GM19463 (cell line): ENCODE data around the gene AP4S1.
A peak's percentile ranks its signal among the peaks of the same experiment; 100 is the strongest.

Experiments used
- ATAC-seq: cut with Tn5 transposase; IDR thresholded peaks from one replicate; pipeline ENCODE4 v1.9.1; 2021; ENCODE audit warnings: mild to moderate bottlenecking, moderate library complexity; ENCODE audit not compliant: unreplicated experiment

Gene AP4S1

DNA sequence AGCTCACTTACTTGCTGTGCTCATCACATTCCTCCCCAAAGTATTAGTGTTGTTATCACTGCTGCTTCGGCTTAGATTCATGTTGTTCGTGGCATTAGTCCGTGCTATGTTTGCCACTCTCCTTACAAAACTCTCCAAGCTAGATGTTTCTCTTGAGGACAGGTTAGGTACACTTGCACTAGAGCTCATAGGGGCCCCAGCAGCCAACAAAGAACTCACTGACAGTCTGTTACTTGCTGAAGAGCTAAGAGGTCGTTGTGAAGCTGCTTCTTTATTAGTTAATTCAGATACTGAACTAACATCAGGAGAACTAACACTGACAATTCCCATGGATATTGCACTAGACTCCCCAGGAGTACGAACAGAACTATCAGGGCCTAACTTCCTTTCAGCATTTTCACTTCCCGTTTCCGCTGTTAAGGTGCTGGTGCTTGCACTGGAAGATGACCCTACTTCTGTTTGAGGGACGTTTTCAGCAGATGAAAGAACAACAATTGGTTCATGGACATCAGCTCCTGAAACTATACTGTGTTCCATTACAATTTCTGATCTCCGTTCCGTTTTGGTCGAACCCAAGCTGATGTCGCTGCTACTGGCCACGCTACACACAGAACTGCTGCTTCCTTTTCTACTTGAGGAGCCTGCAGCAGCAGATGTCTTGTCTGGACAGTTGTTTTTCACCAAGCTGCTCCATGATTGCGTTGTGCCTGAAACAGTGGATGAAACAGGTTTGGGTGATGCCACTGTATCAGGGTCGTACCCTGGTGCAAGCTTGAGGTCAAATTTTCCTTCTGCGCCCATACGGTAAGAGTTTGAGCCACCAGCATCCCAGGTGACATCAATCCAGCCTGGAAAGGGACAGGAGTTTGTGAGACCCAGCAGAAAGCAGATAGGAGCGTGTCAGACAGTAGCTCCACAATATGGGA, 103.4 kb downstream of the AP4S1 start:
- peak; percentile 51 for ATAC-seq

DNA sequence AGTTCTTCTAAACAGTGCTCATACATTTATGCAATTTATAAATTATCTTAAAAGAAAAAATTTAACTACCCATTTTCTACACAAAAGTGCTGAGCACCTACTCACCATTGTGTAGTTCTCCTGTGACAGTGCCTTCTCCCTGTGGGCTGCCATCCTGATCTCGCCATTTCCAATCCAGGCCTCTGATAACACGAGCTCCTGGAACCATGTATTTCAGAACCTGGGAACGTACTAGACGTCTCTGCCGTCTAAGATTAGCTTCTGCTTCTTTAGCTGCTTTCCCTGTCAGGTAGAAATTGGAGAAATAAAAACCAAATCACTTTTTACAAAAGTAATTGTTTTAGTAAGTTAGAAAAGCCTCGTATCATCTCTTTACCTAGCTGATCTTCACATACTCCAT, 107.7 kb downstream of the AP4S1 start:
- ATAC-seq: no peak

DNA sequence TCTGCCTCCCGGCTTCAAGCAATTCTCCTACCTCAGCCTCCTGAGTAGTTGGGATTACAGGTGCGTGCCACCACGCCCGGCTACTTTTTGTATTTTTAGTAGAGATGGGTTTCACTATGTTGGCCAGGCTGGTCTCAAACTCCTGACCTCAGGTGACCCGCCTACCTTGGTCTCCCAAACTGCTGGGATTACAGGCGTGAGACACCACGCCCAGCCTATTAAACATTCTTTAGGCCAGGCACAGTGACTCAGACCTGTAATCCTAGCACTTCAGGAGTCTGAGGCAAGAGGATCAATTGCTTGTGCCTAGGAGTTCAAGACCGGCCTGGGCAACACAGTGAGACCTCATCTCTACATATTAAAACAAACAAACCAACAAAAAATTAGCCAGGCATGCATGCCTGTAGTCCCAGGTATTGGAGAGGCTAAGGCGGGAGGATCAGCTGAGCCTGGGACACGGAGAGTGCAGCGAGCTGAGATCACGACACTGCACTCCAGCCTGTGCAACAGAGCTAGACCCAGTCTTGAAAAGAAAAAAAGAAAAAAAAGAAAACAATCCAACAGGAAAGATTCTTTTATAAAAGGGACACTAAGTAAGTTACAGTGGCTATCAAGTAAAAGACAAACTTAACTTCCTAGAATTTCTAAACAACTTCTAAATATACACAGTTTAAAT, 111.9 kb downstream of the AP4S1 start:
- ATAC-seq: no peak

DNA sequence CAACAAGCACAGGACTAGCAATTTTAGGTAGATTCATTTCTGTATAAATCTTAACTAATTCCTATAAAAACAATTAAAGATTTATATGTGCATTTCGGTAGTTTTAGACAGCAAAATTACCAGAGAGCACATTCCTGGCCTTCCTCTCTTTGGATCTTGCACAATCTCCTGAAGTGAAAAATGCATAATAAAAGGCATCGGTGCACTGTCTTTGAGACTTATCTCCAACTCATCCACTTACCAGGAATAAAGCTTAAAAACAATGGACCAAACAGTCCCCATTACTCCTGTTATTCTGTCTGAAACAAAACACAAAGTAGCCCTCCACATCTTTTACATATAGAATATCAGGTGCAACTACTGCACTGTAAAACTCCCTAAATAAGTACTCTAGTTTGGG, 112.9 kb downstream of the AP4S1 start:
- ATAC-seq: no peak

DNA sequence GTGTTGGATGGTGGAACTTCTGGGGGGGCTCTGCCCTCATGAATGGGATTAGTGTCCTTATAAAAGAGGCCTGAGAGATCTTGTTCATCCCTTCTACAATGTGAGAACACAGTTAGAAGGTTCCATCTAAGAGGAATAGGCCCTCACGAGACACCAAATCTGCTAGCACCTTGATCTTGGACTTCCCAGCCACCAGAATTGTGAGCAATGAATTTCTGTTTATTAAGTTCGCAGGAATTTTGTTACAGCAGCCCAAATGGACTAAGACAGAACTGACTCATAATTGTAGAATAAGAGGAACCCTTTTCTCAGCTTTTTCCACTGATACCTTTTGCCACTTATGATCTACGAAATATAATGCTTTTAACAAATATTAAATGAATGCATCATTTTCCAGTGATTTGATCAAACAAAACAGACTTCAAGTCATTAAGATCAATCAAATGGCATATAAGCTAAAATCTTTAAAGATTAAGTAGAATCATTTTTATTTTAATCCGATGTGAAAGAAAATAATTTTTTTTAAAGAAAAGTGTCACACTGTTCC, 113.9 kb downstream of the AP4S1 start:
- ATAC-seq: no peak

DNA sequence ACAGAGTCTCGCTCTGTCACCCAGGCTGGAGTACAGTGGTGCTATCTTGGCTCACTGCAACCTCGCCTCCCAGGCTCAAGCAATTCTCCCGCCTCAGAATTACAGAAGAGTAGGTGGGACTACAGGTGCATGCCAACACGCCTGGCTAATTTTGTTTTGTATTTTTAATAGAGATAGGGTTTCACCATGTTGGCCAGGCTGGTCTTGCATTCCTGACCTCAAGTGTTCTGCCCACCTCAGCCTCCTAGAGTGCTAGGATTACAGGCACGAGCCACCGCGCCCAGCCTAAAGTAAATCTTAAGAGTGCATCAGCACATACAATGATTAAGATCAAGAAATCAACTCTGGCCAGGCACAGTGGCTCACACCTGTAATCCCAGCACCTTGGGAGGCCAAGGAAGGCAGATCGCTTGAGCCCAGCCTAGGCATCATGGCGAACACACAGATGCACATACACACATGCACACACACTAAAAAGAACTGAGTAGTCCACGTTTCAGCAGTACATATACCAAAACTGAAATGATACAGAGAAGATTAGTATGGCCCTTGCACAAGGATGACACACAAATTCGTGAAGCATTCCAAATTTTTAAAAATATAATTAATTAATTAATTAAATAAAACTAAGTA, 117.1 kb downstream of the AP4S1 start:
- ATAC-seq: no peak
